HCT116 (cell line): ENCODE results near the gene ASB7.
"Not testable (repeated sequence)": the region's sequence is repeated elsewhere in the genome, so short reads cannot be mapped to it uniquely, and the experiment has no call there.

Experiments
- ELF1 ChIP-seq: IDR thresholded peaks from 2 replicates; pipeline ENCODE4 v1.6.1; 2012; ENCODE audit warnings: low read depth, borderline replicate concordance
- EZH2 ChIP-seq: fragments of 200-600 bp; sonication (generic); IDR thresholded peaks from 2 replicates; pipeline ENCODE4 v1.6.1; 2017; ENCODE audit warnings: antibody characterized with exemption, mixed run types
- RAD21 ChIP-seq: IDR thresholded peaks from 2 replicates; pipeline ENCODE4 v1.6.1; 2012; ENCODE audit warnings: low read depth, mild to moderate bottlenecking
- REST ChIP-seq: IDR thresholded peaks from 2 replicates; pipeline ENCODE4 v1.6.1; 2012; ENCODE audit warnings: low read depth
- ZNF274 ChIP-seq: fragments of 200-500 bp; sonication (Bioruptor generic); IDR thresholded peaks from 2 replicates; pipeline ENCODE4 v1.6.1; 2014; ENCODE audit warnings: mild to moderate bottlenecking, low read depth, low read length, inconsistent platforms
- TF ChIP-seq, protein P1 (sequence below), 3 experiments: fragments of 200-600 bp in 1 of 3; sonication (generic) in 1 of 3; IDR thresholded peaks in 2 of 3; conservative IDR thresholded peaks in 1 of 3; 2 replicates each; pipeline ENCODE4 v1.5.1; 2012 to 2017; ENCODE audit warnings: low read depth in 2 of 3, low read length in 2 of 3, antibody characterized with exemption in 1 of 3, borderline replicate concordance in 1 of 3, control low read depth in 1 of 3, mild to moderate bottlenecking in 1 of 3, mixed read lengths in 1 of 3, mixed run types in 1 of 3, moderate library complexity in 1 of 3; ENCODE audit not compliant: insufficient read depth in 1 of 3

GRCh38 chr15:100591163-100591562 lies 11.2 kb upstream of the ASB7 start:
- not testable (repeated sequence) for TF ChIP-seq ZNF274, REST, RAD21, EZH2, ELF1
- TF ChIP-seq, protein P1, sequence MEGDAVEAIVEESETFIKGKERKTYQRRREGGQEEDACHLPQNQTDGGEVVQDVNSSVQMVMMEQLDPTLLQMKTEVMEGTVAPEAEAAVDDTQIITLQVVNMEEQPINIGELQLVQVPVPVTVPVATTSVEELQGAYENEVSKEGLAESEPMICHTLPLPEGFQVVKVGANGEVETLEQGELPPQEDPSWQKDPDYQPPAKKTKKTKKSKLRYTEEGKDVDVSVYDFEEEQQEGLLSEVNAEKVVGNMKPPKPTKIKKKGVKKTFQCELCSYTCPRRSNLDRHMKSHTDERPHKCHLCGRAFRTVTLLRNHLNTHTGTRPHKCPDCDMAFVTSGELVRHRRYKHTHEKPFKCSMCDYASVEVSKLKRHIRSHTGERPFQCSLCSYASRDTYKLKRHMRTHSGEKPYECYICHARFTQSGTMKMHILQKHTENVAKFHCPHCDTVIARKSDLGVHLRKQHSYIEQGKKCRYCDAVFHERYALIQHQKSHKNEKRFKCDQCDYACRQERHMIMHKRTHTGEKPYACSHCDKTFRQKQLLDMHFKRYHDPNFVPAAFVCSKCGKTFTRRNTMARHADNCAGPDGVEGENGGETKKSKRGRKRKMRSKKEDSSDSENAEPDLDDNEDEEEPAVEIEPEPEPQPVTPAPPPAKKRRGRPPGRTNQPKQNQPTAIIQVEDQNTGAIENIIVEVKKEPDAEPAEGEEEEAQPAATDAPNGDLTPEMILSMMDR (IDR thresholded peaks at IDR 0.05 in 2 of 3, conservative IDR thresholded peaks at IDR 0.05 in 1 of 3; ENCODE audit: borderline replicate concordance in 1 of 3, insufficient read depth in 1 of 3, low read depth in 2 of 3, low read length in 2 of 3) = not testable (repeated sequence)
